ENCODE measurements around the gene GREB1.

Gene GREB1

DNA sequence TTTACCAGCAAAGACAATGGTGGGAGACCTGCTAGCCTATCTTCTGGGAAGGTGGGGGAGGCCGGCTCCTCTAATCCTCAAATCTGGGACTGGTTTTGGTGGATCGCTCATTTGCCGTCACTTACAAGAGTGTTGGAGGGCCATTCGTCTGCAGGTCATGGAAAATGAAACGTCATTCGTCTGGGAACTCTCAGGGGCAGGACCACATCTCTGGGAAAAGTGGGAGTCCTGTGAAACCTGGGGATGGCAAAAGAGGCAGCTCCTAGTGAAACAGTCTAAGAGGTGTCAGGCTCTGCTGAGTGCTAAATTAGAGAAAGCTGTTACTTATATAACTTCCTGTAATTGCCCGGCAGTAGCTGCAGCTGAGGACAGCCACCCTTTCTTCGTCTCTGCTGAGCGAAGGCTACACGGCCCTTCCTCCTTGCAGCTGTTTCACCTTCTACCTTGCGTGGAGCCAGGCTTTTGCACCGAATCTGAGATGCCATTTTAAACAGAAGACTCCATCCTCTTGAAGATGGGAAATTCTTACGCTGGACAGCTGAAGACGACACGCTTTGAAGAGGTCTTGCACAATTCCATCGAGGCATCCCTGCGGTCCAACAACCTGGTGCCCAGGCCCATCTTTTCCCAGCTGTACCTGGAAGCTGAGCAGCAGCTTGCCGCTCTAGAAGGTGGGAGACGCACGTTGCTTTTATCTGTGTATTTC, 22.4 kb downstream of the GREB1 start:
- in situ Hi-C loops (cut with HindIII; ENCODE audit: low sequenced_read_pairs) = no loop called here

DNA sequence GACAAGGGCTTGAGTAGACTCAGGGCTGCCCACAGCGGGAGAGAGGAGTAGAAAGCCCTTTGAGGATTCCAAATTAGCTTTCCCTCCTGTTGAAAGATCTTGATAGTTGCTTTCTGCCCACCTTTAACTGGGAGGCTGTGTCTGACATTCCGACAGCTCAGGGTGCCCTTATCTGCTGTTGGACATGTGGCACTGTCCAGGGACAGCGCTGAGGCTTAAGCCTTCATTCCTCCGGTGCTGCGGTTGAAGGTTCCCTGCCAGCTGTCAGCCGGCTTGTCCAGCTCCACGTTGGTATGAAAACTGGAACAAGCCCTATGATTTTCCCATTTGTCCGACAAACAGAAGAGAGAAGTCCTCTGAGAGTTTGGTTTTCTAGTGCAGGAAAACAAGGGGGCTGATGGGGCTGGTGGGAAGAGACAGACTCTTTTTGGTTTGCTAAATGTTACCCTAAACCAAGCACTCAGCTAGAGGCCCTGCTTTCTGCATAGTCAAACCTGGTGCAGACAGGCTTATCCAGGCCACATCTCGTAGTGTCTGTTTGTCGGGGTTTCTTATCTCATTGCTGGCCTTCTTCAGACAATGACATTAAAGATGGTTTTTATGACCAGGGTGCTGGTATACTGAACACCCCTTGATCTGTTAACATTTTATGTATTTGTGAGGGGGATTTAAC, 24.5 kb downstream of the GREB1 start:
- in situ Hi-C loops (cut with HindIII; ENCODE audit: low sequenced_read_pairs) = no loop called here

DNA sequence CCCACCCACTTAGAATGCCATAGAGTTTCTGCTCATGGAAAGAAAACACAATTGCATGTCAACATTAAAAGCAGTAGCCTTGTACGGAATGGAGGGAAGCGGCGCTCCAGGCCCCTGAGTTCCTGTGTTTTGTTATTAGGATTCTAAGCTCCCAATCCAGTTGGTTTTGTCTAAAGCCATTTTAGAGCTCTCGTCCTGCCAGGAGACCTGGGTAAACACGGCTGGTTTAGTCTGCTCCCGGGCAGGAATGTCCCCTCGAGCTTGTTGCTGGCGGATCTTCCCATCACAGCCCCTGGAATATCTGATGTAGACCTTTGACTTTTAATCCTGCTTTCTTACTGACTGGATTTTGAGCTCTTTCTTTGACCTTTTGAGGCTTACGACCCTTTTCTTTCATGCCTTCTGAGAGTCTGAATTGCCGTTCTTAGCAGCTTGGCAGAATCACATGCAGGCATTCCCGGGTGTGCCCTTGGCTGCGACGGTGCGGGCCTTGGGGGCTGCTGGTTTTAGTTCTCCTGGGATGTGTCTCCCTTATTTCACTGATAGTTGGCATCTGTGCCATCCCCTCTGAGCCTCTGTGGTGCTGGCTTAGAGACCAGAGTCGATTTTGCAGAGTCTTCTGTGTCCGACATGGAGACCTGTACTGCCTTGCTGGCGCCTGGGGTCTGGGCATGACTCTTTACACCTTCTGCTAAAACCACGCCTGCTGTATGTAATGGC, 25.4 kb downstream of the GREB1 start:
- in situ Hi-C loops (cut with HindIII; ENCODE audit: low sequenced_read_pairs) = no loop called here

DNA sequence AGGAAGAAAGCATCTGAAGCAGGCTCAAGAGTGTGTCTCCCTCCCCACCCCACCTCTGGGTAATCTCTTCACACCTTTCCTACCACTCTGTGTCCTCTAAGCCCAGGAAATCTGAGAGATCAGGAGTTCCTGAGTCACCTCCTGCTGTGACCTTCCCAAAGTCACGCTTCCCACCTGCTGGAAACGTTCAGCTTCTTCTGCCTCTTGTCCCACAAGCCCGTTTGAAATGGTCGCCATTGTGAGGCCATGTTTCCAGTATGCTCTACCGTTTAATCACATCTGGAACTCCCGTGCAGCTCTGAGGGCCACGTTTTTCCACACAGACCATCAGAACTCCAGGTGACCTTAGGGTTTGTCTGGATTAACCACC, 25.9 kb downstream of the GREB1 start:
- in situ Hi-C loops (cut with HindIII; ENCODE audit: low sequenced_read_pairs) = no loop called here

DNA sequence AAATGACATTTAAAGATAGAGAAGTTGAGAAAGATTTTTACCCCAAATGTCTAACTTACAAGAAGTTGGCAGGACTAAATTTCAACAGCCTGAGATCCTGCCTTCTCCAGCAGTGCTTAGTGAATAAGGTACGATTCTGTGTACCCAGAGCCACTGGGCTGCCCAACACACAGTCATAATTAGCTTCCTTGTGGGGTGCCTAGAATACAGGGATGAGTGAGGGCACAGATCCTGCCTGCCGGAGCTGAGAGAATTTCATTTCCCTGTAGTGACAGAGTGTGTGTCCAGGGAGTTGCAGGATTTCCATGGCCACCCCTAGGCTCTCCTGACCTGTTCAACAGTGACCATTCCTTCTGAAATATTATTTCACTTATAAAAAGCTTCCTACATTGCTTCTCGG, 27.0 kb downstream of the GREB1 start:
- in situ Hi-C loops (cut with HindIII; ENCODE audit: low sequenced_read_pairs) = no loop called here

DNA sequence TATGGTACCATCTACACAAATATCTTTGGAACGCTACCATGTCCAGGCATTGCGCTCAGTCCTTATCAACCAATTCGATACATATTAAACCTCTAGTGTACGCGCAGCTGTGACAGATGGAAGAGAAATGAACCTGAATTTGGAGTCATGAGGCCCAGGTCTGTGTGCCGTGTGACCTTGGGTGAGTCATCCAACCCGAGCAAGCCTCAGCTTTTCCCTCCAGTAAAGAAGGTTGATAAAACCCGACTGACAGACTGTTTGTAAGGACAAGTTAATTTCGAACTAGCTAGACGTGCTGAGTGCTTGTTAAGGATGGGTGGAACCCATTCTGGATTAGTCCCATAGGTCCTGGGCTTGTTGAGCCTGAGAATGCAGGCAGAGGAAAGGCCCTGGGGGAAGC, 28.2 kb downstream of the GREB1 start:
- in situ Hi-C loops (cut with HindIII; ENCODE audit: low sequenced_read_pairs) = no loop called here

DNA sequence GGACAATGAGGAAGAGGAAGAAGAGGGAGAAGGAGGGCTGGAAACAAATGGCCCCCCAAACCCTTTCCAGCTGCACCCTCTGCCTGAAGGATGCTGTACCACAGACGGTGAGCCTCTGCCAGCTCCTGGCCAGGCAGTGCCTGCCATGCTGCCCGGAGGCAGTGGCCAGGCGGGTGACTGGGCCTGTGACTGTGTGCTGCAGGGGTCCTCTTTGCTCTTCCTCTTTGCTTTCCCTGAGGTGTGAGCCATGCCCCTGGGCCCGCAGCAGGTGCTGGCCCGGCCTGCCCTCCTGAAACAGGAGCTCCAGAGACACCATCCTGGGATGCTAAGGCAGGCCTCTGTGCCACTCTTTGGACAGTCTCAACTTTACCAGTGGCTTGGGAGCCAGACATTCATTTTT, 28.6 kb downstream of the GREB1 start:
- in situ Hi-C loops (cut with HindIII; ENCODE audit: low sequenced_read_pairs) = no loop called here

DNA sequence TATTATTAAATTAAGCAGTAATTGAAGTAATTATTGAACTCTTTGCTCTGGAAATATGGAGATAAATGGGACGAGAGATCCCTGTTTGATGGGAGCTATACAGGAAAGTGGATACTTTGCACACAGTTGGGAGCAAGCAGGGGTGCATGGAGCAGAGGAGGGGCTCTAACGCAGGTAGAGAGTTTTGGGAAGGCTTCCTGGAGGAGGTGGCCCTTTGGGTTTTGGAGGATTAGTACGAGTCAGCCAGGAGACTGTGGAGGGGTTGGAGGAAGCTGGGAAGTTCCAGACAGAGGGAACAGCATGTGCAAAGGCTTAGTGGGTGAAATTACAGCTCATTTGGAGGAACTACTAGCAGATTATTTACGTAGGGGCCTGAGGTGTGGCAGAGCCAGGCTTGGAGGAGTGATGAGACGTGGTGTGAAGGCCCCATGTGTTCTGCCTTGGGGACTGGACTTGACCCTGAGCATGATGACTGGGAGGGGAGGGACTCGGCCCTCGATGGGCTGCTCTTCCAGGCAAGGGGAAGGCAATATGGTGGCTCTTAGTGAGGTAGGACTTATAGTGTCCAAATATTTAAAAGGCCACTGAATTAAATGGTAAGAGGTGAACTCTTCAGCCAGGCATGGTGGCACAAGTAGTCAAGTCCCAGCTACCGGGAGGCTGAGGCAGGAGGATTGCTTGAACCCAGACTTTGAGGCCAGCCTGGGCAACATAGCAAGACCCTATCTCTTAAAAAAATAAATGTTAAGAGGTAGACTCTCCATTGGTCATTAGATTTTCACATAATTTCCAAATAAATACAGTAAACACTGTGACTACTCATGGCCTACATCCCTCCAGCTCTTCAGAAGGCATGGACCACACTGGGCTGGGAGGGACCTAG, 30.2 kb downstream of the GREB1 start:
- in situ Hi-C loops (cut with HindIII; ENCODE audit: low sequenced_read_pairs) = no loop called here

DNA sequence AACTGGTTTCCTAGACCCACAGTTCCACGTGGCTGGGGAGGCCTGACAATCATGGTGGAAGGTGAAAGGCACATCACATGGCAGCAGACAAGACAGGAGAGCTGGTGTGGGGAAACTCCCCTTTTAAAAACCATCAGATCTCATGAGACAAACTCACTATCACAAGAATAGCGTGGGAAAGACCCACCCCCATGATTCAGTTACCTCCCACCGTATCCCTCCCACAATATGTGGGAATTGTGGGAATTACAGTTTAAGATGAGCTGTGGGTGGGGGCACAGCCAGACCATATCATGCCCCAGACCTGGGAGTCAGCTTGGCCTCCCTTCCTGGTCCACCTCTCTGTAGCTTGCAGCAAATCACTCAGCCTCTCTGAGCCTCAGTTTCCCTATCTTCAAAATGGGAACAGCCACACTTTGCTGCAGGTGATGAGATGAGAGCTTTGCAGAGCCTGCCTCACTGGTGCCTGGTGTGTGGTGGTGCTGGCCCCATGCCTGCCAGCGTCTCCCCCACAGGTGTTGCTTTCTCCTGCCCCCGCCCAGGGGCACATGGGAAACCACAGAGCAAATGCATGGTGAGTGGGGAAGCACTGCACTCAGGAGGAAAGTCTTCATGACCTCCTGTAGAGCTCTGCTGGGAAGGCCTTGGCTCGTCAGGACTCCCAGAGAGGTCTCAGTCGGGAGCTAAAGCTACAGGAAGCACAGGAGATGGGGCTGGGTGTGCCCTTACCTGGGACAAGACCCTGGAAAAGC, 31.1 kb downstream of the GREB1 start:
- in situ Hi-C loops (cut with HindIII; ENCODE audit: low sequenced_read_pairs) = no loop called here

DNA sequence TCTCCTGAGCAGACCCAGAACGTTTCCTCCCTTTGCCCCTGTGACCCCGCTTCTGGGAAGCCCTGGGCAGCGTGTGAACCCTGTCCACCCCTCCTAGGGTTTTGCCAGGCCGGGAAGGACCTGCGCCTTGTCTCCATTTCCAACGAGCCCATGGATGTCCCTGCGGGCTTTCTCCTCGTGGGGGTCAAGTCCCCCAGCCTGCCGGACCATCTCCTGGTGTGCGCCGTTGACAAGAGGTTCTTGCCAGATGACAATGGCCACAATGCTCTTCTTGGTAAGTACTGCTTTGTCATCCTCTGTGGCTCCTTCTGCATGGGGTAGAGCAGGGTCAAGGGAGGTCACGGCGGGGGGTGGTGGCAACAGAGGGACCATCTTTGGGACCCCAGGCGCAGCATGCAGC, 32.5 kb downstream of the GREB1 start:
- in situ Hi-C loops (cut with HindIII; ENCODE audit: low sequenced_read_pairs) = no loop called here

DNA sequence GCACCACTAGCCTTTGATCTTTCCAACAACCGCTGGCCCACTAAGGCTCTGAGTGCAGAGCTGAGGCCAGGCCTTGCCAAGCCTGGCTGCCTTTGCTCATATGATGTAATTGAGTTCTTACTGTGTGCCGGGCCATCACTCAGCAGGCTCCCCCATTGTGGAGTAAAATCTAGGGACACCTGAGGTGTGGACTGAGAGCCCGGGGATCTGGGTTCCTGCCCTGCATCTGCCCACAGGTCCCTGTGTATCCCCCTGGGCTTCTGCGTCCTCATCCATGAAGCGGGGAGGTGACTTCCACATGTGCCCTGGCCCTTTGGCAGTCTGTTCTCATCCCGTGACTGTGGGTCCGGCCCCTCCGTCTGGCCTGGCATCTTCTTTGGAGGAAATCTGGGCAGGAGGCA, 33.8 kb downstream of the GREB1 start:
- in situ Hi-C loops (cut with HindIII; ENCODE audit: low sequenced_read_pairs) = no loop called here

DNA sequence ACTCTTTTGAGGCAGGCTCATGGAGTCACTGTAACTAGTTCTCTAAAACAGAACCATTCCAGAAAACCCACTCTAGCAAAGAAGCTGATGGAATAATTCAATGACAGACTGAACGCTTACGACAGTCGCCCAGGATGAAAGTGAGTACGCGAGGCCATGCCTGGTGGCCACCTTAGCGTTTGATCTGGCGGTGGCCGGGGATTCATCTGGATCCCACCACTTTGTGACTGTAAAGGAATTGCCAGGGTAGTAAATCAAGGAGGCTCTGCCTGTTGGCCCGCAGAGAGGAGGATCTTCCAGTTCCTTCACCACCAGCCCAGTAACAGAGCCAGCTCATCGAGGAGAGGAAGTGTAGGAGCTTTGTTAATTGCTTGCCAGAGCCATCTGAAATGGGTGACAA, 34.6 kb downstream of the GREB1 start:
- in situ Hi-C loops (cut with HindIII; ENCODE audit: low sequenced_read_pairs) = no loop called here

DNA sequence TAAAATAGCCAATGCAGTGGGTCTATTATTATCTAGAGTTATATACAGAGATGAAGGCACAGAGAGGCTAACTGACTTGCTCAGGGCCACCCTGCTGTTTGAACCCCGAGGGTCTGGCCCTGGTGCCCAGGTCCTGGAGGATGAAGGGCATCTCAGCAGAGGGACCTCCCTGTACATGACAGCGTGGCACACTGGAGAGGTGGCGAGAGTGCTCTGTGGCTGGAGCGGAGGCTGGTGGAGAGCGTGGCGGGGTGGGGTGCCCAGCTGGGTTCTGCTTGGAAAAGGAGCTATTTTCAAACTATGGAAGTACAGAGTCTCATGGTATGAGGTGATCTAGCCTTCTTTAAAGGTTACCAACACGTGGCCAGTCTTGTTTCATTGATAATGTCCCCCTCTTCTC, 35.8 kb downstream of the GREB1 start:
- in situ Hi-C loops (cut with HindIII; ENCODE audit: low sequenced_read_pairs) = no loop called here

DNA sequence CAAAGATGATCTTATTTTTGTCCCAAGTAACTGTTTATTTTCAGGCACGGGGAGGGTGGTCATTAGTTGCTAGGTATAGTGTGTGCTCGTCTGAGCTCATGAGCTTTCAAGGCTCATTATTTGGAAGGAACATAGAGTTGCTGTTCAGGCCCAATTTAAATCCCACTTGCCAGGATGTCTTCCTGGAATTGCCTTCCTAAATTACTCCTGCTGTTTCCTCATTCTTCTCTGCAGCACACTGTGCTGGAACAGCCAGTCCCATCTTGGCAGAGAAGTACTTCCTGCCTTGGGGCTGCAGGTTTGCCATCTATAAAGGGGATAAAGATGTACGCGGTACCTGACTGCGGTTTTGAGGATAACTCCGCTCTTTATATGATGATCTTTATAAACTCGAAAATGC, 37.3 kb downstream of the GREB1 start:
- in situ Hi-C loops (cut with HindIII; ENCODE audit: low sequenced_read_pairs) = no loop called here

DNA sequence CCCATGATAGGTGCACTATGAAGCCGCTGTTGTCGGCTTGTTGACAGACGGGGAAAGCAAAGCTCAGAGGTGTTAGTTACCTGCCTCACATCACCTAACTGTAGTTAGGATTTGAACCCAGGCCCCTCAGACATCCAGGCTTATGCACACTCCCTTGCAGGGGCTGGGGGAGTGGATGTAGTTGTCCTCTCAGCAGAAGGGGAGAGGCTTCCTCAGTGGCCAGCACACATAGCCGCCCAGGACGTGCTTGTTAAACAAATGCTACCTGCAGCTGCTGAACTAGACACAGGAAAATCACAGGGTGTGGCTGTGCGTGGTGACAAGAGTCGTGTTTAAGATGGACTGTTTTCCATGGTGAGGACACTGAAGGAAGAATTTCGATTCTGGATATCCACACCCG, 39.2 kb downstream of the GREB1 start:
- in situ Hi-C loops (cut with HindIII; ENCODE audit: low sequenced_read_pairs) = no loop called here

DNA sequence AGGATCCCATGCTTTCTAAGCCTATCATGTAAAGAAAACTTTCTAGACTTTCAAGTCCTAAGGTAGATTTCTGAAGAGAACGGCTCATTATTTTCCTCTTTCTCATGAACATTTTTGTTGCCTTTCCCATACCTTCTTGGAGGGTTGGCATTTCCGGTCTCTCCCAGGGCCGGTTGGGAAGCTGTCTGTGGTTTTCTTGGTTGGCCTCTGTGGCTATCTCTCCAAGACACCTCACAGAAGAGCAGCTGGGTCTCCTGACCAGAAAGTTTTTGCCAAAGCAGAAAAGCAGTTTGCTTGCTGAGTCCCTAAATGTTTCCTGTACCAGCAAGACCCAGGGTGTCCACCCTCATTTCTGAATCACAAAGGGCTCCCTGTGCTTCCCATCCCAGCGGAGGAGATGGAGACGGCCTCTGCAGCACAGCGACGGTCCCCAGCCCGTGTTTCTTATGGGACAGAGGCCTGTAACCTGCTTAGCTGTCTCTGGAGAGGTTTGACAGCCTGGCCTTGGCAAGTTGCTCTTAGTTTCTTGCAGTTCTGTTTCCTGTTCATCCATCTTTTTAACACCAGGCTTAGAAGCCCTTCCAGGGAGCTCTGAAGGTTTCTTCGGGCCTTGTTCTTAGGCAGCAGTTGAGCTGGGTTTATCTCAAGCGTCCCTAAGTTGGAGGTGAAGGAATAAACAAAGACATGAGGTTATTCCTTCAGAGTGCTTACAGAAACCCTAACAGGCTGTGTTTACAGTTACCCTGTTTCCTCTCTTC, 39.8 kb downstream of the GREB1 start:
- in situ Hi-C loops (cut with HindIII; ENCODE audit: low sequenced_read_pairs) = no loop called here

DNA sequence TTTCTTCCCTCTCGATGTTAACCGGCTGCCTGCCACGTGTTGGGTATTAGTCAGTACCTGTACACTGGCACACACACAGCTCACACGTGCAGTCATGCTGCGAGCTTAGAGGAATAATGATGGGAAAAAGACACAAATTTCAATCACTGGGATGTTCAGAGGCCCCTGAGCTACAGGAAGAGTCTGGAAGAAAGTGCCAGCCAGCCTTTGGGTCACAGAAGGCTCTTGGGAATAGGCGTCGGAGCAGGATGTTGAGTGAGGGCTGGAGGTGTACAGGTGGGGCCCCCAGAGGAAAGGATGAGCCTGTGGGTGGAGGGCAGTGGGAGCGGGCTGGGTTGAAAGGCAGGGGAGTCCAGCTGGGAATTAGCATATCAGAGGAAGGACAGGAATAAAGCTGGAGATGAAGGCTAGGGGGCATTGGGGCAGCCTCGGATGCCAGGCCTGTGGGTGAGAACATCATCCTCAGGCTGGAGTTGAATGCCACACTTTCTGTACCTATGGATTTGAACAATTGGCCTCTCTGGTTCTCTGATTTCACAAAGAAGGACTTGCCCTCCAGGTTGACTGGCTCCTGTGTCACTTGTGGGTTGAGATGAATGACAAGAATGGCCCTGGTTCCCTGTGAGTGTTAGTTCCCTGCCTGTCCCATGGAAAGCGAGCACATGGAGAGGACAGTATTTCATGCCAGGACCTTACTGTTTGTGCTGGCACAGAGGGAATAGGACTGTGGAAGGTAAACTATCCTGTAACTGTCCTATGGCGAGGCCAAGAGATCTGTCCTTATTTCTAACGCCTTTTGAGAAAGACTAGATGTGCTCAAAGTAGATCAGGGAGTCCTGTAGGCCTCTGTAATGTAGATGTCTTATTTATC, 40.6 kb downstream of the GREB1 start:
- in situ Hi-C loops (cut with HindIII; ENCODE audit: low sequenced_read_pairs) = no loop called here

DNA sequence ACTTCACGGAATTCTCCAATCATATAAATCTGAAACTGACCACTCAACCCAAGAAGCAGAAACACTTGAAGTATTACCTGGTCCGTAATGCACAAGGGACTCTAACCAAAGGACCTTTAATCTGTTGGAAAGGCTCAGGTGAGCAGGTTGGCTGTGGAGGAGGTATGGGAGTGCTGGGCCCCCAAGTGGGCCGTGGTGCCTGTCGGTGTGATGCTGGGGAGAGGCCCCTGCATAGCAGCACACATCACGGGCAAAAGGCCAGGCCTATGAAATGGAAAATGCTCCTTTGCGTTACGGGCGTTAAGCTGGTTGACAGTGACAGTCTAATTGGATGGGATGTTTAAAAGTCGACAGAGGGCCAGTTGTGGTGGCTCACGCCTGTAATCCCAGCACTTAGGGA, 42.6 kb downstream of the GREB1 start:
- in situ Hi-C loops (cut with HindIII; ENCODE audit: low sequenced_read_pairs) = no loop called here
